HCEC 1CT (cell line): ENCODE data around the gene KCNJ15.

Experiments
- DNase-seq: peaks from one replicate; pipeline ENCODE4 v3.0.0-alpha.2; 2017

The KCNJ15 gene

DNA sequence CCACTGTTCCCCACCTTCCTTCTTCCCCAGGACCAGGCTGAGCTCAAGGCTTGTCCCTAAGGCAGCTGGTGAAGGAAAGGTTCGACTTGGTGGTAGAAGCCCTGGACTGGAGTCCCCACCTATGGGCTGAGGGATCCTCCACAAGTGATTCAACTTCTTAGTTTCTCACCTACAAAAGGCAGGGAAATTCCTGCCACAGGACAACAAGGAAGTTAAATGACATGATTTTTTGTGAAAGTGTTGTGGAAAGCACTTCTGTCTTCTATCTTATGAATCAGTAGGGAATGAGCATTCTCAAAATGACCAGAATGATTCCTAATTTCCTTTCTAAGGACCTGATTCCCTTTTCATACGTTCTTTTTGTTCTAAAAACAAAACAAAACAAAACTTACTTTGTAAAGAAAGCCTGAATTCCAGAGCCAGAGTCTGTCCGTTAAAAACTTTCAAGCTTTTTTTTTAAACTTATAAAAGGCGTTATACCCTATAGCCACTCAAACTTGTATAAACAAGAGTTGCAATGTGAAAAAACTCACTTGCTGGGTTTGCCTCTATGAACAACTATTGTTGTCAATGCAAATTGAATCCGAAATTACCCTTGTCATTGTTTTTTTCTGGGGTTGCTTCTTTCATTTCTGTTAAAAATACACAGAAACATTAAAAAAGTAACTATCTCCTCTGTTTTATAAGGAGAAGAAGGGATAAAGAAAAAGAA lies 12.2 kb downstream of the KCNJ15 start:
- no peak for DNase-seq

DNA sequence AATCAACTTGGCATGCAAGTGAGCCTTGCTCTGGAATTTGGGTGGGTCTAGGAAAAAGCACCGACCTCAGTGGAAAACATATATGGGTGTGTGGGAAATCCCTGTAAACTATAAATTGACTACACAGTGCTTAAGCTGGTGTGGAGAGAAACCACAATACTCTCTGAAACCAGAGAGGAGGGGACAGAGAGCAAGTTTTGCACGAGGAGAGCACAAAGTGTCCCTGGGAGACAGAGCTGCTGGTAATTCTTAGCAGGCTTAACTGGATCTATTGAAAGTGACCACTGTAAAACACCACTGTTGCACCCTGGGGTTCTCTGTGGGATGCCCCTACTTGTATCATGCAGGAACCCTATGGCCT lies 12.8 kb downstream of the KCNJ15 start:
- no peak for DNase-seq

DNA sequence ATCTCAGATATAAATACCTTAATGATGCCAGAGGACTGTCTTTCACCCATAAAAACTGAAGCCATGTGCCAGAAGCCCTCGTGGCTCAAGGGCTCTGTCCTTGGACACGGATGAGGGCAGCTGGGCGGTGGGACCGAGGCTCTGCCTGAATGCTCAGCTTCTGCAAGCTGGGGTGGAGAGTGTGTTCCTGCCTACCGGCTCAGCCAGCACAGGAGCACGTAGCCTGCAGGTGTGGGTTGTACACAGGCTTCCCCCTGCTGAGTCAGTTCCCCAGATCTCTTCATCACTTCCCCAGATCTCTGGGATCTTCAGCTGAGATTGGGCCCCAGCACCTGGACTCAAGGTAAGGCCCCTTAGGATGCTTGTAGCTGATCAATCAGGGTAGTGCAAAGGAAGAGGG lies 15.4 kb downstream of the KCNJ15 start:
- DNase-seq: no peak

DNA sequence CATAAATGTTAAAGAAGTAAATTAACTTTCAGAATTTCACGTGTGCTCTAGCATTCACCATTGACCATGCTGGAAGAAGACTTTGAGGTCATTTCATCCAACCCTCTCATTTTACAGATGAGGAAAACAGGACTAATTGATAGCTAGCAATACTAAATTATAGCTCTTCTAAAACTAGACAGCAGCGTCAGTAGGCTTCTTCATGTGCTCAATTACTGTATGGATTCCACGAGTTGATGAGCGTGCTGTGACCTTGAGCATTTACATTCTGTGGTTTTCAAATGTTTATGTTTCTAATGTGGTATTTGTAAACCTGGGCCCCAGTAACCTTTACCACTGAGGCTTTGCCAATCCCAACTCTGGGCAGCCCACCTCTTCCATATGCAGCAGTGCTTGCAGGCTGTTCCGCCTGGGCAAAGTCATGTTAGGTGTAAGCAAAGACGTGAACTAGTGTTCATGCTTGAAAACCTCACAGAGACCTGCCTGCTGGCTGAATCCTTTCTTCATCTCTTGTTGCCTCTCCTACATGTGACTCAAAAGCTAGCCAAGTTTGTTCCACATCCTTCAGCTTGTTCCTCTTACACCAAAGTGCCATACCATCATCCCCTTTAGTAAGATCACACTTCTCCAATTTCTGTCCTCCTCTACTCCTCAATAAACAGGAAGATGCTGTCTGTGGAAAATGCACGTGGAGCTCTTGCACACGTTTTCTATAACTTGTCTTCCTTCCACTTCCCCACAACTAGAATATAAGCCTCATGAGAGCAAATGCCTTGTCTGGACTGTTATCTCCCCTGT lies 17.2 kb downstream of the KCNJ15 start:
- no peak for DNase-seq

DNA sequence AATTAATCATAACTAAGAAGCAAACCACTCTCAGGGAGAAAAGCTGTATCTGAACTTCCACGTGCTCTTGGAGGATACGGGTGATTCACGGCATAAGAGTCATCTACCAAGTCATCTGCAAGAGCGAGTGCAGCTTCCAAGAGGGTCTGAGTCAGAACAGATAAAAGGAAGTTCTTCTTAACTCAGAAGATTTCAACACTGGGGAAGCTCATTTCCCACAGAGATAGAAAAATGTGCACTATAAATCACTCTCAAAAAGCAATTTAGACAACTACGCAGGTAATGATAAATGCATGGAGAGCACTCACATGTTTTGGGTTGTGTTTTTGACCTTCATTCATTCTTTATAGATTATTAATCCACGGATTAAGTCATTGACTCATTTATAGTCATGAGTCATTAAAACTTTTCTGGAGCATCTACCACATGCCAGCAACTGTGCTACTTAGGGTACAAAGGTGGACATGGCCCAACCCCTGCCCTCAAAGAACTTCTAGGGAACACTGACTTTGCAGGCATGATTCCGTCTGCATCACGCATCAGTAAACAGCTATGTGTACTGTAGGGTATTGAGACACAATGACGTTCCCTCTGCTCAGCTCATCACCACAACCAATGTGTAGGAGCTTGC lies 20.8 kb downstream of the KCNJ15 start:
- DNase-seq: peak; percentile 100

DNA sequence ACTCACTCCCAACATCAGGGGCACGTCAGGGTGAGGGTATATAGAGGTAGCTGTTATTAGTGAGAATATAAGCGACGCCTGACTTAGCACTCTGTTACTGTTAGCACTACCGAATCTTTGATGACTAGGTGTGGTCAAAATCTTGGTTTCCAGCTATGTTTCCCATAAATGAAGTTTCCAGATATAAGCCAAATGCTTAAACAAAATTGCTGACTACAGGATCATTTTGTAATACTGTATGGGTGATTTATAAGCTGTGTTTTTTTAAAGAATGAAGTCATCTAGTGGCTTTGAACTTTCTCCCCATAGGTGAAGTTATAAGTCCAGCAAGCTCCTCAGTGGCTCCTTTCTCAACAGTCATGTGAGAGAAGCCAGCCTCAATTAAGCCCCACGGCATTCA lies 23.7 kb downstream of the KCNJ15 start:
- DNase-seq: peak; percentile 21

DNA sequence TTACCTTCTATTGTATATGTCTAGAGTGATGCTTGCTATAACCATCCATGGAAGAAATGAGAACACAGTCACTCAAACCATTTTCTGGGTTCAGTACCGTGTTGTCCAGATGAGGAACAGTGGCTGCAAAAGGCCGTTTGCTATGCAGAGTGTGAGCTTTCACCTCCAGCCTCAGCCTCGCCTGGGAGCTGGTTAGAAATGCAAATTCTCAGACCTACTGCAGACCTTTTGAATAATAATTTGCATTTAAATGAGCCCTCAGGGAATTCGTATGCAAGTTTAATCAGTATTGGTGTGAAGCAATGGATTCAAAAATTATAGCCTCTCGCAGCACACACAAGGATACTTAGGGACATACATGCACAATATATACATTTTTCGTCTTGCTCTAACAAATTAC lies 24.1 kb downstream of the KCNJ15 start:
- DNase-seq: no peak

DNA sequence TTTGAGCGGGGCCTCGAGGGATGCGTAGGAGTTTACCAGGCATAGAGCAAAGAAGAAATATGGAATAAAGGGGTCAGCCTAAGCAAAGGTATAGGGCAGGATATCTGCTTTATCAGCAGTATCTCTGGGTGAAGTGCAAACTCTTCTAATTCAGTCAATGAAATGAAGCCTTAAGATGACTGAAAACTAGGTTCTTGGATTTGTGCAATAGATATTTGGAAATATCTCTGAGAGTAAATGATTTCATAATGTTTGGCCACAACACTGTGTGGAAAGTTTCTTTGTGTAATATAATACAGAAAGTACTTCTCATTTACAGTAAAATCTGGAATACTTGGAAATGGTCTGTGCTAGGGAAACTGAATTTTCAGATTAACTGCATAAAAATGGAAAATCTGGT lies 26.1 kb downstream of the KCNJ15 start:
- DNase-seq: peak; percentile 63

DNA sequence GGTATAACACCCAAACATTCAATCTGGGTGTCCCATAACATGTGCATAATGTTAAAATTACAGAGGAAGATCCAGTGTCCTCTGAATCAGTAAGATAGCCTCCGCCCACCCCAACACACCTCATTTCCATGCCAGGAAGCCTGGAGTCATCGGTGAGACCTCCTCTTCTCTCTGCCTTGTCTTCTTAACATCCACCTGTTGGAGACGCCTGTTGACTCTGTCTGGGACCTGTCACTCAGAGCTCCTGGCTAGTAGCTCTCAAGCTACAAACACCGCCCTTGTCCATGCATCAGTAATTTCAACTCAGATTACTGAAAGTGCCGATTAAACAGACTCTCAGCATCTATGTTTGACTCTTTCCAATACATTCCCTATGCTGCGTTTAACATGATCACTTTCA lies 27.4 kb downstream of the KCNJ15 start:
- DNase-seq: no peak

DNA sequence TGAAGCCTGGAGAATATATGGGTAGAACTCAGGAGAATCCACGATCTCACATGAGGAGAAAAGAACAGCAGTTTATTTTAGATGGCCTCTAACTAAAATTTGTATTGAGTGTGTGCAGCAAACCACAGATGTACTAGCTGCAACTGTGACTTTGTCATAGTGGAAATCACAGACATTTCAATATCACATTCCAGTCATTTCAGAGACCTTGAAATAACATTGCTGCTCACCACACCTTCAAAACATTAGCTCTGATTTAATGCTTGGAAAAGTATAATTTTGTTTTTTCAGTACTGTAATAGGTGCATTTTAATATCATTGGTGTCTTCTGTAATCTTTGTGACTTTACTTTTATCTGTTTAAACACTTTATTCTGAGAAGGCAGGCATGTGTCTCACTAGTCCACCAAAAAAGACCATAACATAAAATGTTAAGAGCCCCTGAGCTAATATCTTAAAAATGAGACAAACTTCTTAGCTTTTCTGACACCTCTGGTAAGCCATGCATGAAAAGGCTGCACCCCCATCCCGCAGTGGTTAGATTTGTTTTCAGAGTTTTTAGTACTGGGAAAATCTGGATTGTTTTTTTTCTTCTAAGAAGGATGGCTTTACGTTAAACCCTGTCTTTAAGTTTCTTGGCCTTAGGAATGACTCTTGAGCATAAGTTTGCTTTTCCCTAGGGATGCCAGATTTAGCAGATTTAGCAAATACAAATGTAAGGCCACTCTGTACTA lies 30.1 kb downstream of the KCNJ15 start:
- no peak for DNase-seq

DNA sequence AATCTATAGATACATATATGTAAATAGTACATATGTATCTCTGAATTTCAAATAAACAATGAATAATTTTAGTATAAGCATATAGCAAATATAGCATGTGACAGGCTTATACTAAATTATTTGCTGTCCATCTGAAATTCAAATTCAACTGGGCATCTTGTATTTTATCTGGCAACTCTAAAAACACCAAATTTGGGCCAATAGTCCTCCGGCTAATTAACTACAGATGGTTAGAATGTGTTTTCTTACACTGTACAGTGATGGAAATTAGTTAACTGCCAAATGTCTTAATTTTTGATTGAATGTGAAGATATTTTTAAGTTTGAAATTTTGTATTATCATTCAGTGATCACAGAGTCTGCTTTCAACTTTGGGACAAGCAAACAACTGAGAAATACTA lies 30.7 kb downstream of the KCNJ15 start:
- no peak for DNase-seq

DNA sequence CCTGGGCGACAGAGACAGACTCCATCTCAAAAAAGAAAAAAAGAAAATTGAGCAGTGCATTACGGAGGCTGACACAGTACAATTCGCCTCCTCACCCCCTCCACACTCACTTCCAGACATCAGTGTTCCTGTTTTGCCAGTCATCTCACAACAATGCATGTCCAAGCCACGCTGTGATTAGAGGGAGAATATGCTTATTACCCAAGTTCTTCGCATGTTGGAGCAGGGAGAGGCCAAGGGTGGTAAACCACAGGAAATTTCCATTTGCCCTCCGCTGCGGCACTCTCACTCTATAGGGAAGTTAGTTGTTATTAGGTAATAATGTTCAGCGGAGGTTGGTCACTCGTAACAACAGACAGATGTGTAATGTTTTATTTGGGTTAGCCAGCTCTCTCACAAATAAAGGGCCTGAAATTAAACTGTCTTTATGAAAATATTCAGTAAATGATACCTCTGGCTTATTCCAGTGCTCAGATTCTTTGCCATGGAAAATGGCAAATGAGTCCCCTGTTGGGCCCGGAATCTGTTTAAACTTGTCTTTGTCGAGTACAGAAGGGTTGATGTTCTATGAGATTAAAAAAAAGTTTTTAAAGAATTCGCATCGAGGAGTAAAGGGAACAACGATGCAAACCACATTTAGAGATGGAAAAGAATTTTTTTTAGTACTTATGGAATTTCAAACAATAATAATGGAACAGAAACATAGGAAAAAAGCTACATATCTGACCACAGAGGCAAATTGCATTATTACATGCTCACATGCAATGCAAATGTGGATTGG lies 33.1 kb downstream of the KCNJ15 start:
- peak; percentile 99 for DNase-seq

DNA sequence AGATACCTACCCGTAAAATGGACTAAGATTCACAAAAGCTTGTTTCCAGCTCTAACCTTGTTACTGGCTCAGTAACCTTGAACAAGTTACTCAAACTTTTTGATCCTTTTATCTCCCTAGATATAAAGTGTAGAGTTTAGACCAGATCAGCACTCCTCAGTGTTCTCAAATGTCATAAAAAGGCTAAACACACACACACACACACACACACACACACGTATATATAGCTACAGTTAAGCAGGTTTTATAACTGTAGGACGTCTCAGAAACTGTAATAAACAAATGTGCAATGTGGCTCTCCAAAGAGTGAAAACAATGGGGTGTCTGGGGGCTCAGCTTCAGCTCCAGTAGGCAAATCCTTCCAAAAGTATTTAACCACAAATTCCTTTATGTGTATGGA lies 34.0 kb downstream of the KCNJ15 start:
- no peak for DNase-seq

DNA sequence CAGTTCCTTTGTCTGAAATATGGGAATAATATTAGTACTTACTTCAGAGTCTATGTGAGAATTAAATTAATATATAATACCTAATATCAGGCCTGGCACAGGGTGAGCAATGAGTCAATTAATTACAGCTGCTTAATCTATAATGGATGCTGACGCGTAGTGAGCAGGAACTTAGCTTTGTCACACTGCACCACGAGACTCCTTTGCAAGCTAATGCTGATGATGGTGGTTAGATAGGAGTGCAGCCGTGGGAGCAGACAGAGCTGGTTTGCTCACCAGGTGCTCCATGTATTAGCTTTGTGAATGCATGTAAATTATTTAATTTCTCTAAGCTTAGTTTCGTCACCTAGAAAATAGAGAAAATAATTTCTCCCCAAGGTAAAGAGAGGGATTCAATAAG lies 35.1 kb downstream of the KCNJ15 start:
- DNase-seq: no peak

DNA sequence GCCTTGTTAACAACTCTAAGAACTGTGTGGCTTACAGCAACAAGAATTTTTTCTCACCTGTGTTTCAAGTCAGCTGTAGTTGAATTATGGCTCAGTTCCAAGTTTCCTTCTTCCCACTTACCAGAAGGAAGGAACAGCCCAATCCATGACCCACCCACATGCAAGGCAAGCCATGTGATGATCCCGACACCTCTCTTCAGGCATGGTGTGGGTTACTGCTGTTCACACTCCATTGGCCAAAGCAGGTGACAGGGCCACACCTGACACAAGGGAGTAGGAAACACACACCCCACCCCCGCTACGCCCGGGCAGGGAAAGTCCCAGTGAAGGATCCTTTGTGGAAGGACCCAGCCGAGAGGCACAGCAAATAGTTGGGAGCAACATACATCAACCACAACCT lies 36.3 kb downstream of the KCNJ15 start:
- no peak for DNase-seq

DNA sequence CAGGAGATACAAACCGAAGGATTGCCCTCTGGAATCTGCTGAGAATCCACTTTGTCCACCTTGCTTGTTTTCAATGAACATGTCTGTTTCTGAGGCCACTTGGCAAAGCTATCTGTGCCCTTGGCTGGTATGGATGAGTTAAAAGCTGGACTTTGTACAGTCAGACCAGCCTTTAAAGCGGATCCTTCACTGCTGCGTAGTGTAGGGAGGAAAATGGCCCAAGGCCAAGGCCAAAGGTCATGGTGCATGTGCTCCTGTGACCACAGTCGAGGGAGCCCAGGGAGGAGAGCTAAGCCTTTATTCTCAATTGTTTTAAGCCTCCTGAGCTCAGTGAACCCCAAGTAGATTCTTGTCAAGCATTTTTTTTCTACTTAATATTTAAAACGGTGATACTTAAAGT lies 37.0 kb downstream of the KCNJ15 start:
- DNase-seq: no peak

DNA sequence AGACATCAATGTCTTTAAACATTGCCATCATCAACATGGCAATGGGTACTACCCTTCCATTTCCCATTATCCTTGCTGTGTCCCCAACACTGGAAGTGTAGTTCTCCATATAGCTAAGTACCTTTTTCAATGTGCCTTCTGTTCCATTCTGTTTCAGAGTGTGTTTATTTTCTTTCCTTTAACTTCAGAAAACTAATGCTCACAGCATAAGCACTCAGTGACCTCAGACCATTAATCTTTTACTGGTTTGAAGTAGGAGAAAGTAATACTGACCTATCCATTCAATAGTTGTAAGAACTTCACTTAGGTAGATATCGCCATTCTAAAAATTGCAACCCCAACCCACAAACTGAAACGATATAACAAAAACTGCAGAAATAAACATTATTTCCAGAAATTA lies 37.8 kb downstream of the KCNJ15 start:
- no peak for DNase-seq

DNA sequence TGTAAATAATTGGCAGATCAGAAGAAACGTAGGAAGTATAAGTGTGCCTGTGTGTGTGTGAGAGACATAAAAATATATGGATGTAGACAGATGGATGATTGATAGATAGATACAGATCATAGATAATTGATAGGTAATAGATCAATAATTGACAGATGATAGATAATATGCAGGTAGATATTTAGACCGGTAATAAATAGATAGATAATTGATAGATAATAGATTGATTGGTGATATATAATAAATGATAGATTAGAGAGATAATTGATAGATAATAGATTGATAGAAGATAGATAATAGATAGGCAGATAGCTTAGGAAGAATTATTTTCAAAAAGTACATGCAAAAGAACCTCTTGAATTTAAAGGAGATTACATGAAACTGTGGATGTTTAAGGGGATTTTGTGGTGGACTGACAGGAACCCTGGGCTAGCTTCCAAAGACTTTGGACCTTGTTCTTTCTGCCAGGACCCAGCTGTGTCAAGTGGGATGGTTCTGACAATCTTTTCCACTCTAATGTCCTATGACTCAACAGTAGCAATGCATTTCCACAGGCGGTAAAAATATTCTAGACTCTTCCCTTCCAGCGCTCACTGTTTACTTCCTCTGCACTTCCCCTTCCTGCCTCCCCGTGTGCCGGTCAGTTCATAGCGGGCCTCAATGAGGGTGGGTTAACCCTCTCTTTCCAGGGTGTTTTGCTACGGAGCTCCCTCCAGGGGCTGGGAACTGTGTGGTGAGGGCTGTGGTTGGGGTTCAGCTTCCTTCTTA lies 39.4 kb downstream of the KCNJ15 start:
- peak; percentile 54 for DNase-seq

DNA sequence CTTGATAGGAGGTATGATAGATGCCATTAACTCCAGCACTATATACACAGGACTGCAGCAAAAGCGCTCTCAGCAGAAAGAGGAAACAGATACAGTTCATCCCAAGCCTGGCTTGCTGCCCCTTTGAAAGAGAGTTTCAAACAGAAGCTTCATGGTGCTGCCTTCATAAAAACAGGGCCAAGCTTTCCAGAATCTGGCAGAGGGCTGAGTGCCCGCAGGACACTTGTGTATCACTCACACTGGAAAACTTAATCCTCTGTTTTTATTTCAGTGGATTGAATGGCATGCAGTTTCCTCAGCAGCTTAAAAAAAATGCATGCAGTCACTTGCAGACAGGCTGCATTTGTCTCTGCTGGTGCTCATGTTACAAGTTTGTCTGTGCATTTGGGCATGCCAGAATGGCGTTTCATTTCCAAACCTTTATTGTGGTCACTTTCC lies 40.4 kb downstream of the KCNJ15 start:
- DNase-seq: peak; percentile 59

DNA sequence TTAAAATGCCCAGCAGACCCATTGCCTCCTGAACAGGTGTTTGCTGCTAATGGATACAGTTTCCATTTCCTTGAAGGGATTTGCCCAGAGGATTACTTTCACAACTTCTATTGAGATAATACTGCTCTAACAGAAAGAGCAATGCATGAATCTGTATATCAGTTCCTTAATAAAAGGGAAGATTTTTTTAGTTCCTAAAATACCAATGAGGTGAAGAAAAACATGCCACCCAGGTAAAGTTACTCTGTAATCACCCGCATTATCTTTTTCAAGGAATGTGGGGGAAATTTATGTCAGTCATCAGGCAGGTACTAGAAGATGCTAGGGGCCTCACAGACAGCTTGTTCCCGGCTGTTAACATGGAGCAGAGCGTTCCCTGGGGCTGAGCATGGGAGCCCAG lies 41.1 kb downstream of the KCNJ15 start:
- DNase-seq: no peak

DNA sequence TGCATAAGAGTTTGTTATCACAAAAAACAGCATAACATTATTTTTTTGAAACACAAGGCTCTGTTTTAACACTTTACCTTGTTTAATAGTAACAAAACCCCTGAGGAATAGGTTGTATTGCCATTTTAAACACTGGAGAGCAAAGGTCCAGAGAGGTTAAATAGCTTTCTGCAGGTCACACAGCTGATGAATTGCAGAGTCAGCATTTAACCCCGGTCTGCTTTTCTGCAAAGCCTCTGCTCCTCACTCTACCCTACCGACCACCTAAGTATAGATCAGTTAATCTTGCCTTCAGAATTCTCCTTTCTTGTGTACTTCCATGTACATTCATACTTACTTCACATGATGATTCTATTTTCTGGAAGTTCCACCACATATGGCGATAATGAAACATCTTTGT lies 42.0 kb downstream of the KCNJ15 start:
- no peak for DNase-seq

DNA sequence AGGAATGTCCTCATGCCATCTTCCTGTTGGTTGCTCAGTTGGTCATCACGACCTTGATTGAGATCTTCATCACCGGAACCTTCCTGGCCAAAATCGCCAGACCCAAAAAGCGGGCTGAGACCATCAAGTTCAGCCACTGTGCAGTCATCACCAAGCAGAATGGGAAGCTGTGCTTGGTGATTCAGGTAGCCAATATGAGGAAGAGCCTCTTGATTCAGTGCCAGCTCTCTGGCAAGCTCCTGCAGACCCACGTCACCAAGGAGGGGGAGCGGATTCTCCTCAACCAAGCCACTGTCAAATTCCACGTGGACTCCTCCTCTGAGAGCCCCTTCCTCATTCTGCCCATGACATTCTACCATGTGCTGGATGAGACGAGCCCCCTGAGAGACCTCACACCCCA lies 42.9 kb downstream of the KCNJ15 start:
- no peak for DNase-seq
